AG04449 (cell line): ENCODE data around the gene ZNHIT1.

Experiments
- CTCF ChIA-PET: fragments of 350-600 bp; formaldehyde crosslinking; extraction: SDS; loops from one replicate; lab custom pipeline; 2021; ENCODE audit warnings: antibody characterized with exemption; lab: Yijun Ruan, JAX
- POLR2A ChIA-PET: fragments of 400-600, 350-600 bp; formaldehyde crosslinking; extraction: SDS; loops from one replicate; lab custom pipeline; 2020; ENCODE audit warnings: antibody characterized with exemption, inconsistent platforms; lab: Yijun Ruan, JAX
- DNase-seq: peaks from one replicate; pipeline ENCODE4 v3.0.0-alpha.2; 2010; ENCODE audit warnings: low read depth, low spot score
- H3K4me3 ChIP-seq: 2 replicates; pipeline ENCODE4 v1.5.1; 2011; ENCODE audit warnings: low read depth, mild to moderate bottlenecking, control low read depth, low read length
- CTCF ChIP-seq: IDR thresholded peaks from one replicate; pipeline ENCODE4 v1.5.1; 2011; ENCODE audit warnings: mild to moderate bottlenecking, moderate library complexity, low read length, control low read depth, inconsistent platforms; ENCODE audit not compliant: insufficient read depth; ENCODE audit errors: missing control alignments

ZNHIT1 gene

GRCh38 chr7:101222275-101222830 lies 4.4 kb downstream of the ZNHIT1 start:
- DNase-seq: no peak
- POLR2A ChIA-PET: no interaction called here
- no peak overlapping the region for H3K4me3 ChIP-seq
- CTCF ChIA-PET: interaction anchor here (0.7 to 2.5 kb wide), 8 partner anchors 11 to 142 kb away, joined by 3 to 10 read pairs (median 4); no protein-coding TSS in a partner anchor
- TF ChIP-seq CTCF: no peak

GRCh38 chr7:101223528-101223927 lies 5.6 kb downstream of the ZNHIT1 start:
- H3K4me3 ChIP-seq: no peak overlapping the region
- DNase-seq: no peak
- POLR2A ChIA-PET: no interaction called here
- CTCF ChIA-PET: interaction anchor here (1.6 to 1.8 kb wide), 2 partner anchors 20 to 79 kb away, joined by 5 to 6 read pairs; no protein-coding TSS in a partner anchor
- no peak for TF ChIP-seq CTCF

GRCh38 chr7:101225650-101226049 lies 7.7 kb downstream of the ZNHIT1 start:
- POLR2A ChIA-PET: interaction anchor here (1.9 kb wide), 1 partner anchor 8 kb away, joined by 11 read pairs; the partner anchor contains the start of genes PLOD3 and ZNHIT1

GRCh38 chr7:101226721-101227120 lies 8.8 kb downstream of the ZNHIT1 start:
- DNase-seq: no peak
- TF ChIP-seq CTCF: no peak
- no peak overlapping the region for H3K4me3 ChIP-seq
- ChIA-PET CTCF (interaction anchor here (0.7 to 5.2 kb wide), 3 partner anchors 9 to 83 kb away, joined by 4 to 46 read pairs (median 19); partner anchors contain the start of genes FIS1, PLOD3 and ZNHIT1), POLR2A (interaction anchor here (1.1 to 1.9 kb wide), 2 partner anchors 9 to 12 kb away, joined by 4 to 11 read pairs; partner anchors contain the start of genes PLOD3 and ZNHIT1)

More at GRCh38 chr7:101225650-101226049, 7.7 kb downstream of the ZNHIT1 start:
- DNase-seq: no peak
- H3K4me3 ChIP-seq: no peak overlapping the region
- TF ChIP-seq CTCF: no peak
- CTCF ChIA-PET: interaction anchor here (0.6 to 5.2 kb wide), 4 partner anchors 8 to 33 kb away, joined by 3 to 46 read pairs (median 3); partner anchors contain the start of genes FIS1 and PLOD3

- TF ChIP-seq CTCF: no peak
- ChIA-PET POLR2A (interaction anchor here (0.6 kb wide), 1 partner anchor 13 kb away, joined by 3 read pairs; the partner anchor contains the start of gene ZNHIT1), CTCF (interaction anchor here (2.1 to 7.7 kb wide), 2 partner anchors 13 to 39 kb away, joined by 4 to 64 read pairs; partner anchors contain the start of gene FIS1)
- no peak overlapping the region for H3K4me3 ChIP-seq
- no peak for DNase-seq
Measured at GRCh38 chr7:101231644-101232043, 13.7 kb downstream of the ZNHIT1 start.
